Fibroblast of lung (primary cell): Measurements from ENCODE around the gene AGO3. TPM values are rescaled to one million over a fixed set of nuclear protein-coding genes. Genes with fewer than 3 reads are reported as not detected.

Source experiments
- DNase-seq, 2 donors: peaks; one replicate each; pipeline versions ENCODE4 v3.0.0 to v3.0.0-alpha.2; 2010; ENCODE audit warnings: low read depth in 2 of 2
- H2AFZ ChIP-seq: 2 replicates; pipeline ENCODE4 v1.5.1; 2012; ENCODE audit warnings: low read length, control low read depth, inconsistent platforms
- H3K27ac ChIP-seq: 2 replicates; pipeline ENCODE4 v1.5.1; 2011; ENCODE audit warnings: low read length, control low read depth; ENCODE audit not compliant: insufficient read depth
- H3K27me3 ChIP-seq: 2 replicates; pipeline ENCODE4 v1.5.1; 2011; ENCODE audit warnings: mild to moderate bottlenecking, low read length; ENCODE audit not compliant: control insufficient read depth, insufficient read depth
- H3K36me3 ChIP-seq: 2 replicates; pipeline ENCODE4 v1.5.1; 2011; ENCODE audit warnings: low read length; ENCODE audit not compliant: control insufficient read depth, insufficient read depth
- H3K4me1 ChIP-seq: 2 replicates; pipeline ENCODE4 v1.5.1; 2011; ENCODE audit warnings: low read length; ENCODE audit not compliant: control insufficient read depth, insufficient read depth; ENCODE audit errors: extremely low read depth
- H3K4me2 ChIP-seq: 2 replicates; pipeline ENCODE4 v1.5.1; 2011; ENCODE audit warnings: low read length, control low read depth; ENCODE audit not compliant: insufficient read depth; ENCODE audit errors: extremely low read depth
- H3K4me3 ChIP-seq, 4 experiments: fragments of 200-600 bp in 1 of 4; sonication (generic) in 1 of 4; replicated peaks in 1 of 4; 2 replicates each; pipeline ENCODE4 v1.5.1; 2011 to 2016; ENCODE audit warnings: low read length in 4 of 4, low read depth in 3 of 4, mild to moderate bottlenecking in 3 of 4, control low read depth in 2 of 4, inconsistent platforms in 1 of 4, mixed read lengths in 1 of 4; ENCODE audit not compliant: insufficient read depth in 1 of 4; ENCODE audit errors: control extremely low read depth in 1 of 4
- H3K79me2 ChIP-seq: 2 replicates; pipeline ENCODE4 v1.5.1; 2012; ENCODE audit warnings: mild to moderate bottlenecking, low read length, inconsistent platforms; ENCODE audit not compliant: control insufficient read depth, insufficient read depth
- H3K9ac ChIP-seq: 2 replicates; pipeline ENCODE4 v1.5.1; 2011; ENCODE audit warnings: mild to moderate bottlenecking, low read length, control low read depth; ENCODE audit not compliant: insufficient read depth
- H3K9me3 ChIP-seq: 2 replicates; pipeline ENCODE4 v1.5.1; 2012; ENCODE audit warnings: low read depth, low read length; ENCODE audit not compliant: control insufficient read depth, insufficient read depth
- H4K20me1 ChIP-seq: 2 replicates; pipeline ENCODE4 v1.5.1; 2011; ENCODE audit warnings: low read length; ENCODE audit not compliant: control insufficient read depth, insufficient read depth; ENCODE audit errors: extremely low read depth
- EZH2 ChIP-seq: IDR thresholded peaks from 2 replicates; pipeline ENCODE4 v1.5.1; 2012; ENCODE audit warnings: low read length, control low read depth, mild to moderate bottlenecking; ENCODE audit errors: missing control alignments
- polyA plus RNA-seq, 2 donors: library from polyadenylated mRNA; depleted of rRNA in 1 of 2; stranded (reverse) in 1 of 2; unstranded in 1 of 2; fragments of >200 nt; gene quantifications; 2 replicates each; pipeline ENCODE4 v1.2.1, GENCODE V29; 2011 to 2012; ENCODE audit warnings: missing spikeins in 1 of 2
- total RNA-seq: library from RNA; depleted of rRNA; stranded (reverse); fragments of >200 nt; gene quantifications from 2 replicates; pipeline ENCODE4 v1.2.1, GENCODE V29; 2014
- TF ChIP-seq, protein P1 (sequence below), 2 donors: IDR thresholded peaks in 1 of 2; conservative IDR thresholded peaks in 1 of 2; 1 replicate in 1 of 2; 2 replicates in 1 of 2; pipeline ENCODE4 v1.5.1; 2011 to 2012; ENCODE audit warnings: low read length in 2 of 2, control low read depth in 1 of 2, inconsistent platforms in 1 of 2, low read depth in 1 of 2, mild to moderate bottlenecking in 1 of 2

AGO3 gene
- total and polyA plus RNA-seq, 2 donors (not counting 1 experiment from before 2014, with no cell fraction given) = 12.9 to 19.6 TPM

DNA sequence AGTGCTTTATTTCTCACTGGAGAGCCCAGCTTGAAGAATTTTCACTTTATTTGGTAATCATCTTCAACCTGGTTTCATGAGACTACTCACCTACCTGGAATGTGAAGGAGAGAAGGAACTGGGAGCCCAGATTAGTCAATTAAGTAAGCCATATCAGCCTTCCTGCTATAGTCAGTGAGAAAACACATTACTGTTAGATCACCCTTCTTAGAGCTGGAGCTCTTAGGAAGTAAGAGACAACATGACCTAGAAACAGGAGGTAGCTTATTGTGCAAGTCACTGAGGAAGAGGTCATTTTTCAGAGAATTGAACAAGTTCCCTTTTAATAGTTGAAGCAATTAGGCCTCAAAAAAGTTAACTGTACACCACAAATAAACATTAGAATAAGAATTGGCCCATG, 103.8 kb downstream of the AGO3 start:
- Histone ChIP-seq H4K20me1 (no peaks in the 10 kb centered on the region), H3K27me3 (no peaks in the 10 kb centered on the region), H3K4me2 (no peak overlapping the region), H3K36me3 (no peaks in the 10 kb centered on the region), H2AFZ (no peak overlapping the region), H3K79me2 (no peaks in the 10 kb centered on the region), H3K9me3 (no peaks in the 10 kb centered on the region), H3K9ac (no peak overlapping the region), H3K4me1 (no peaks in the 10 kb centered on the region), H3K27ac (no peak overlapping the region), H3K4me3 (no peak overlapping the region)
- TF ChIP-seq, protein P1, sequence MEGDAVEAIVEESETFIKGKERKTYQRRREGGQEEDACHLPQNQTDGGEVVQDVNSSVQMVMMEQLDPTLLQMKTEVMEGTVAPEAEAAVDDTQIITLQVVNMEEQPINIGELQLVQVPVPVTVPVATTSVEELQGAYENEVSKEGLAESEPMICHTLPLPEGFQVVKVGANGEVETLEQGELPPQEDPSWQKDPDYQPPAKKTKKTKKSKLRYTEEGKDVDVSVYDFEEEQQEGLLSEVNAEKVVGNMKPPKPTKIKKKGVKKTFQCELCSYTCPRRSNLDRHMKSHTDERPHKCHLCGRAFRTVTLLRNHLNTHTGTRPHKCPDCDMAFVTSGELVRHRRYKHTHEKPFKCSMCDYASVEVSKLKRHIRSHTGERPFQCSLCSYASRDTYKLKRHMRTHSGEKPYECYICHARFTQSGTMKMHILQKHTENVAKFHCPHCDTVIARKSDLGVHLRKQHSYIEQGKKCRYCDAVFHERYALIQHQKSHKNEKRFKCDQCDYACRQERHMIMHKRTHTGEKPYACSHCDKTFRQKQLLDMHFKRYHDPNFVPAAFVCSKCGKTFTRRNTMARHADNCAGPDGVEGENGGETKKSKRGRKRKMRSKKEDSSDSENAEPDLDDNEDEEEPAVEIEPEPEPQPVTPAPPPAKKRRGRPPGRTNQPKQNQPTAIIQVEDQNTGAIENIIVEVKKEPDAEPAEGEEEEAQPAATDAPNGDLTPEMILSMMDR (conservative IDR thresholded peaks at IDR 0.05 in 1 of 2, IDR thresholded peaks at IDR 0.05 in 1 of 2; ENCODE audit: low read depth in 1 of 2, low read length in 2 of 2) = no peak
- TF ChIP-seq EZH2 = no peak
- peak in 1 of 2 donors; percentile 87 for DNase-seq

DNA sequence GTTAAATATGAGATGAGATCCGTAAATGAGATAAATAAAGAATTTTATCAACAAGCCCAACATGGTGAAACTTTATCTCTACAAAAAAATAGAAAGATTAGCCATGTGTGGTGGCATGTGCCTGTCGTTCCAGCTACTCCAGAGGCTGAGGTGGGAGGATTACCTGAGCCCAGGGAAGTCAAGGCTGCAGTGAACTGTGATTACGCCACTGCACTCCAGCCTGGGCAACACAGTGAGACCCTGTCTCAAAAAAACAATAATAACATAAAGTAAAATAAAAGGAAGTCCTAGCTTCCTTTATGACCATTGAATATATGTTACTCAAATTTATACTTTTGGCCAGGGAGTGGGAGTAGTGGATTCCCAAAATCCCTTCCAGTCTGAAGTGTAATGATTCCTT, 104.2 kb downstream of the AGO3 start:
- H3K9me3 ChIP-seq = no peaks in the 10 kb centered on the region
- DNase-seq = no peak
- H3K4me2 ChIP-seq = no peak overlapping the region
- H2AFZ ChIP-seq = no peak overlapping the region
- H3K4me1 ChIP-seq = no peaks in the 10 kb centered on the region
- H3K27ac ChIP-seq = no peak overlapping the region
- no peak overlapping the region for H3K9ac ChIP-seq
- no peaks in the 10 kb centered on the region for H4K20me1 ChIP-seq
- no peak overlapping the region for H3K4me3 ChIP-seq
- TF ChIP-seq, protein P1 (conservative IDR thresholded peaks at IDR 0.05 in 1 of 2, IDR thresholded peaks at IDR 0.05 in 1 of 2; ENCODE audit: low read depth in 1 of 2, low read length in 2 of 2) = no peak
- no peak for TF ChIP-seq EZH2
- no peaks in the 10 kb centered on the region for H3K79me2 ChIP-seq
- H3K36me3 ChIP-seq = no peaks in the 10 kb centered on the region
- no peaks in the 10 kb centered on the region for H3K27me3 ChIP-seq

DNA sequence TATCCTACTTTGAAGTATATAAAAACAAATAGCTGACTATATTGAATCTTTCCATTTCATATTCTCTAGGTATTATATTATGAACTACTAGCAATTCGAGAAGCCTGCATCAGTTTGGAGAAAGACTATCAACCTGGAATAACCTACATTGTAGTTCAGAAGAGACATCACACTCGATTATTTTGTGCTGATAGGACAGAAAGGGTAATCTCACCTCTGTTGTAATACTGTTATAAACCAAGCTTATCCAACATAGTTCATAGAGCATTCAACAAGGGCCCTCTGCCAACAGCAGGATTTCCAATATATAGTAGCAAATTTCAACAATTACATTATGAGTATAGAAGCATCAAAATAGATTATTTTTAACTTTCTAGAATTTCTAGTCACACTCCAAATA, 109.3 kb downstream of the AGO3 start:
- Histone ChIP-seq H2AFZ (no peak overlapping the region), H3K9me3 (no peaks in the 10 kb centered on the region), H3K36me3 (peaks cover 2% of the 10 kb centered on the region), H3K79me2 (no peaks in the 10 kb centered on the region), H3K9ac (no peak overlapping the region), H4K20me1 (no peaks in the 10 kb centered on the region), H3K27me3 (no peaks in the 10 kb centered on the region), H3K4me1 (no peaks in the 10 kb centered on the region), H3K27ac (no peak overlapping the region), H3K4me2 (no peak overlapping the region), H3K4me3 (no peak overlapping the region)
- TF ChIP-seq, protein P1 (conservative IDR thresholded peaks at IDR 0.05 in 1 of 2, IDR thresholded peaks at IDR 0.05 in 1 of 2; ENCODE audit: low read depth in 1 of 2, low read length in 2 of 2) = no peak
- TF ChIP-seq EZH2 = no peak
- DNase-seq = no peak
